ENCODE results near the gene ENO4.

Gene ENO4

DNA sequence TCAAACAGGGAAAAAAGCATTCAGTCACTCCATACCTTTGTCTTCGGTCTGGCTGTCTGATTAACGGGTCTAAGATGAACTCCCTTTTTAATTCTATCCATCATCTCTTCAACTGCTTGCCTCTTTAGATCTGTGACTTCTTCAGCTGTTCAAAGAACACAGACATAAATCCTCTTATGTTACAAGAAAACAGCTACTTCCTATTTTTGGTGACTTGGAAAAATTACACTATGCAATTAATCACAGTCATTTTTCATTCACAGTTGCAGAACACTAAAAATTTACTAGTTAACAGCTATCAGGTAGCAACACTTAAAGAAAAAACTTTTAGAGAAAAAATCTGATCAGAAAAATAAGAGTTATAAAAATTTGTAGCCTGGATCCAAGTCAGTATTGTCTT is 66.0 kb downstream of the ENO4 start:
- no peak for DNase-seq (ENCODE audit: low spot score)

DNA sequence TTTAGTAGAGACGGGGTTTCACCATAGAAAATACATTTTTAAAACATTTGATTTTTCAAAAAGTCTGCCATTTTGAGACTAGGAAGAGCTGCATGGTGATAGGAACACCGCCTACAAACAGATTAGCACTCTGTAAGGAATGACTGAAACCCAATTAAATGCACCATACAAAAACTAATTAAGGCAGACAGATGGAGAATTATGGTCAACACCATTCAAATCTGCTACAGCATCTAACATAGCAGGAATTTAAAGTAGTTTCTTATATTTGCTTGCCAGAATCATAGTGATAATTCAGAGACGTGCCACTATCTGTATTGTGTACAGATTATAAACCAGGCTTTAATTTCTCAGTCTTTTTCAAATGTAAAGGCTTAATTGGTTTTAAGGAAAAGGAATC is 68.2 kb downstream of the ENO4 start:
- DNase-seq (ENCODE audit: low spot score) = no peak

DNA sequence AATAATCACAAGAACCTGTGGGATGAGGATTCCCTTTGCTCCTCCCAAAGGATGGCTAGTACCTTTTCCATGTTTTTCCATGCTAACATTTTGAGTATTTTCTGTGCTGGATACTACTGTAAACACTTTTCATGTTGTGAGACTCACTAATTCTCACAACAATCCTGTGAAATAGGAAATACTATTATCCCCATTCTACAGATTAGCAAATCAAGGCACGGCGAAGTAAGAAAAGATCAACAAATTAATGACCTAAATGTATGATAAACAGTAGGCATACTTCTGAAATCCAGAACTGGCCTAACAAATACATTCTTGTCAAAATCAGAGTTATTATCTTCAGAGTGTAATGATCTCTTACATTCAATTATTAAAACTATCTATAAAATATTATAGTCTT is 69.3 kb downstream of the ENO4 start:
- no peak for DNase-seq (ENCODE audit: low spot score)

DNA sequence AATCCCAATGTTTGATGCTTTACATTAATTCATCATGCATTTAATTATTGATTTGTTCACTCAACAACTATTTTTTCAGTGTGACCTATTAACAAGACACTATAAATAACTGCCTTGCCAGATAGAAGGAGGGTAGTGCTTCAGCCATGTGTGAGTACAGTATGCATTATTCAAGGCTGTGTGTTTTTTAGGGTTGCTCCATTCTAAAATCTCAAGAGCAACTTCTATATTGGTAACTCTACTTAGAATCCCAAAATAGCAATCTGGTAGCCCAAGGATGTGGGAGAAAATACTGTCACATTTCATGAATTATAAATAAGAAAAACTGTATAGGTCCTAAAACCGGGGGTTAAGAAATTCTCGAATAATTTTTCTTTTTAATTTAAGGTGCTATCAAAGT is 69.9 kb downstream of the ENO4 start:
- DNase-seq (ENCODE audit: low spot score) = no peak

DNA sequence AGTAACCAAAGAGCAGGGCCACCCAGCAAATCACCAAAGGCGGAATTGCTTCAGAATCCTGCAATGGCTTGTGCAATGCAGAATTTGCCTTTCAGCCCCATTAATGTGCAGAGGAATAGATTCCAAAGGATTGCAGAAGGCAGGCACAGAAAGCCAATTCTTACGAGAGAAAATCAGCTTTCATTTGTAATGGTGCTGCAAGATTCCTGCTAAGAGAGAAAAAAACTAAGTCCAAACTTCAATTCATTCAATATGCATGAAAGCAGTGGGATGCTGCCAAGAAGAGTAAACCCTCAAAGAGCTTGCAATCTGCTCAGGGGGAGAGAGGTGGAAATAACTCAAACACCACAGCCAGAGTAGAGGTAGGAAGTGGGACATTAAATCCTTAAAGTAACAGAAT is 70.4 kb downstream of the ENO4 start:
- no peak for DNase-seq (ENCODE audit: low spot score)

DNA sequence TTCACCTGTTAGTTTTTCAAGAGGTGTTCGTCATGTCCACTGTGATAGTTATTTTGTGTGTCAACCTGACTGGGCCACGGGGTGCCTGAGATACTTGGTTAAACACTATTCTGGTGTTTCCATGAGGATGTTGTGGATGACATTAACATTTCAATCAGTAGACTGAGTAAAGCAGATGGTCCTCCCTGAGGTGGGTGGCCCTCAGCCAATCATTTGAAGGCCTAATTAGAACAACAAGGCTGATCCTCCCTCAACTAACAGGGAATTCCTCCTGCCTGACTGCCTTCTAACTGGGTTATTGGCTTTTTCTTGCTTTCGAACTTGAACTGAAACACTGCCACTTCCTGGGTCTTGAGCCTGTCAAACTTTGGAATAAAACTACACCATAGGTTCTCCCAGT is 75.8 kb downstream of the ENO4 start:
- DNase-seq (ENCODE audit: low spot score) = peak; percentile 85

DNA sequence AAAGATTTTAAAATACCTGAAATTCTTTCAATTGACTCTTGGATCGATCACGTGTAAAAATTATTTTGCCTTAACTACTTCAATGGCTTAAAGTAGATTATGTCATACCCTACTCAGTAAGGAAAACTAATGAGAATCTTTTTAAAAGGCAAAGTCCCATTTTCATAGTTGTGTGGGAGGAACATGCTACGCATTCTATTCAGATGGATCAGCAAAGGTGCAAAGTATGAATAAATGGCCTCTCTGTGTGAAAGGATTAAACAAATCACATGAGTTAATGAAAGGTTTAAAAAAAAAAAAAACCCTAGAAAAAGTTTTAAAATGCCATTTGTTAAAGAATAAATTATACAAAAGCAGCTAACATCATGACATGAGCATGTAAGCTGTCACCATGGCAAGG is 77.1 kb downstream of the ENO4 start:
- no peak for DNase-seq (ENCODE audit: low spot score)

DNA sequence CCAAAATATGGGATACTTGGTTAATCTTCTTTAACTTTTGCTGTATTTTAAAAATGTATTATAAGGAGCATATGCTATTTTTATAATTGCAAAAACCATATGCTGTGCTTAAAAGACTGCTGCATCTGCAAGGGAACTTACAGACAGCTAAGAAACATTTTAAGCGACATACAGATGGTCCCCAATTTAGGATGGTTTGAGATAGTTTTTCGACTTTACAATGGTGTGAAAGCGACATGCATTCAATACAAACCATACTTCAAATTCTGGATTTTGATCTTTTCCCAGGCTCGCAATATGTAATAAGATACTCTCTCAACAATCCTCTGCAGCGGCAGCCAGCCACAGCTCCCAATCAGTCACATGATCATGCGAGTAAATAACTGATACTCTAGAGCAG is 82.5 kb downstream of the ENO4 start:
- DNase-seq (ENCODE audit: low spot score) = no peak

All from cerebellar cortex (tissue), 1 donor.